NCI-H187 (cell line): ENCODE data around the gene ADAM8.
"Not testable (repeated sequence)": the region's sequence is repeated elsewhere in the genome, so short reads cannot be mapped to it uniquely, and the experiment has no call there.

ENCODE experiments used
- DNase-seq, 2 experiments: peaks; one replicate each; lab custom pipeline; 2025; lab: John Stamatoyannopoulos, UW

ADAM8 gene

GRCh38 chr10:133267829-133268228 is 8.8 kb downstream of the ADAM8 start:
- DNase-seq = no peak

DNA sequence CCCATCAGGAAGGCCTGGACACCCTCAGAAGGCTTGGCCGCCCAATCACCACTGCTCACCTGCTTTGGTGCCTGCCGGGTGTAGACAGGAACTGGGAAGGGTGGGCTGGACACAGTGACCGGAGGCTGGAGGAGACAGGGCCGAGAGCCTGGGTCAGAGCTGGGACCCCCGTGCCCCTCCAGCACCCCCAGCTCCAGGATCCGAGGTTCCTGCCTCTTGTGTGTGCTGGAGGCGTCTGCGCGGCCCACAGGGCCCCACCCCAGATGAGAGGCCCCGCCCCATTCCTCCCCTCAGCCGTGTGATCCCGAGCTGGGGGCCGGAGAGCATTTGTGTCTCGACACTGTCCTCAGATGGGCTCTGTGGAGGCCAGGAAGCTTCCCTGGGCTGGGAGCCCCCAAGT is 9.4 kb downstream of the ADAM8 start:
- DNase-seq = no peak

DNA sequence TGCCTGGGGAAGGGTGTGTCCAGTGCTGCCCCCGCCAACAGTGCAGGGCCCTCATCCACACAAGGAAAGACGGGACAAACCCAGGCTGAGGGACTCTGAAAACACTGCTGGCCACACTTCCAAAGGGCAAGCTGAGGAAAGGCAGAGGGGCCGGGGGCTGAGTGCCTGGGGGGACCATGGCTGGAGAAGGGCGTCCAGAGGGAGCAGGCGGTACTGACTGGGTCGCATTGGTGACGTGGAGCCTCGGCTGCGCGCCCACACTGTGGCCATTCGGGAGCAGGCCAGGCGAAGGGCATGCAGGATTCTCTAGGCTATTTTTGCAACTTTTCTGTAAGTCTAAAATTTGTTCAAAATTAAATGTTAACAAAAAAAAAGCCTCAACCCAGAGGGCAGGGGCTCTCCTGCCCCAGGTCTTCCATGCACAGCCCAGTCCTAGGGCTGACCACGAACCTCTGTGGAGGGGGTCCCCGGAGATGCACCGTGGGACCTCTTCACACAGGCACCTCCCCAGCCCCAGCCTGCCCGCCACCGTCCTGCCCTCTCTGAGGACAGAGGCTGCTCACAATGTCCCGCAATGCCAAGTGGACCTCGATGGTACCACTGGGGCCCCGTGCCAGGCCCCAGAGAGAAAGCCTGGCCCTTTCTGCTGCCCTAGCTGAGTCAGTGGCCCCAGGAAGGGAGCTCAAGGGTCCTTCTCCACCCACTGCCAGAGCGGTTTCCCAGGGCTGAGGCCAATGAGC is 10.4 kb downstream of the ADAM8 start:
- no peak for DNase-seq

DNA sequence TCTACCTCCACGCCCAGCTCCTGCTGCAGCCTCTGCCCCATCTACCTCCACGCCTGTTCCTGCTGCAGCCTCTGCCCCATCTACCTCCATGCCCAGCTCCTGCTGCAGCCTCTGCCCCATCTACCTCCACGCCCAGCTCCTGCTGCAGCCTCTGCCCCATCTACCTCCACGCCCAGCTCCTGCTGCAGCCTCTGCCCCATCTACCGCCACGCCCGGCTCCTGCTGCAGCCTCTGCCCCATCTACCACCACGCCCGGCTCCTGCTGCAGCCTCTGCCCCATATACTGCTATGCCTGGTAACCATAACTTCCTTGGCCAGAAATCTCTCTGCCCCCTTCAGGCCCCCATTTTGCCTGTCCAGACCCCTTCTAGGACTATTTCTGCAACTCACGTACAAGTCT is 11.6 kb downstream of the ADAM8 start:
- not testable (repeated sequence) for DNase-seq

GRCh38 chr10:133264461-133264860 is 12.2 kb downstream of the ADAM8 start:
- no peak for DNase-seq

GRCh38 chr10:133263674-133264073 is 13.0 kb downstream of the ADAM8 start:
- DNase-seq = no peak

GRCh38 chr10:133262696-133263095 is 14.0 kb downstream of the ADAM8 start:
- peak in 1 of 2 experiments; percentile 65 for DNase-seq

- peak; percentile 14 to 46 for DNase-seq
These were observed 14.8 kb downstream of the ADAM8 start for GRCh38 chr10:133261726-133262325.

DNA sequence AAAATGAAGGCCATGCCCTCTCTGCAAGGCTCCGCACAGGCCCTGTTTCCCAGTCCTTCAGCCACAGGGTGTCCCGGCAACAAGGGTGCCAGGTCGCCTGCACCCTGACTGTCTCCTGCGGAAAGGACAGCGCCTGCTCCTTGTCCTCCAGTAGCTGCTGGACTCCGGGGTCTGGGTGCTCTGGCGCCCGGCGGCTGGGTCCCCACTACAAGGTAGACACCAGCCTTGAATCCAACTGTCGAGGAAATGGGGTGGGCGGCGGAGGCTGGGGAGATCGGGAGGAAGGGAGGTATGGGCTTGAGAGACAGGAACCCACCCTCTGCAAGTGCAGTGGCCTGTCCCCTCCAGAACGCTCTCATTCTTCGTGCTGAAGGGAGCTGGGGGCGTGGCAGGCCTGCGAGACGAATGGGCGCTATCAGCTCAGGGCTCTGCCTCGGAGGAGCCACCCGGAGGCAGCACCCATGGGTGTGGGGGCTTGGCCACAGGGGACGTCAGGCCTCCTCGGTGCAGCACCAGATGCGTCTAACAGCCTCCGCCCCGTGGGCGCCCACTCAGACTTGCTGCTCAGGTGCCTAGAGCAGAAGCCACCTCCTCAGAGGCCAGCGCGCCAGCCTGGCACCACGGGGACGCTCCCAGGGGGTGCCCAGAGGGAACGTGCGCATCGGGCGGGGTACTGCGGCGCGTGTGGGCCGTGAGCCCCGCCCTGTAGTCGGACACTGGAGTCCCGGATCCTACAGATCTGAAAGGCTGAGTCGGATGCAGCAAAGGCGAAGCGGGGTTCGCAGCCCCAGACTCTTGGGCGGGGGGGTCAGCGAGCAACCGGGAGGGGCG is 15.6 kb downstream of the ADAM8 start:
- DNase-seq = no peak

- DNase-seq = no peak
These were observed 17.1 kb downstream of the ADAM8 start for GRCh38 chr10:133259602-133259989.

DNA sequence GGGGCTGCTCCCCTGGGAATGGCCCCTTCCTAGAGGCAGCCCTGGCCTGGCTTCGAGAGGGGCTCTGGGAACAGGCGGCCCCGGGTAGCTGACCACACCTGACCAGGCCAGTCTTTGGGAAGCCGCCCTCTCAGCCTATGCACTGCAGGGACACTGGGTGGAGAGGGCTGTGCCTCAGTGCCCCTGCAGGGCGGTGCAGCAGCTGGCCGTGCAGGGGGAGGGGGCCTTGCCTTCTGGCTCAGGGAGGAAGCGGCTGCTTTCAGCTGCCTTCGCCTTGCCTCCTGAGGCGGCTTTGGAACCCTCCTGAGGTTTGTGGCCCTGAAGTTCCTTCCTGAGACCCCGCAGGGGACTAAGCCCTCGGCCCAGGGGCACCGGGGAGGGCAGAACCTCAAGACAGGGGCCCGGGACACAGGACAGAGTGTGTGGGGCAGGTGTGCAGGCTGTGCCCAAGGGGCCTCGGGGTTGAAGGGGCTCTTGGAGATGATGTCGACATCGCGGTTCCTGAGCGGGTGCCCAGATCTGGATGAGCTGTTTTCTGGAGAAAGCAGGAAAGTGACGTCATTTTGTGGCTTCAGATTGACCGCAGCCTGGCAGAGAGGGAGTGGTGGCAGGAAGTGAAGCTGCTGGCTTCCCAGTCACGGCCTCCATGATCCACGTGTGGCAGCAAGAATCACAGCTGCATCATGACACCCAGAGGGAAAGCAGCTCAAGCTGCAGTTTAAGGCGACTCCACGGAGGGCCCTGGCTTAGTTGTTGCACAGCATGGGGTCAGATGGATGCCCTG is 17.7 kb downstream of the ADAM8 start:
- DNase-seq = no peak

DNA sequence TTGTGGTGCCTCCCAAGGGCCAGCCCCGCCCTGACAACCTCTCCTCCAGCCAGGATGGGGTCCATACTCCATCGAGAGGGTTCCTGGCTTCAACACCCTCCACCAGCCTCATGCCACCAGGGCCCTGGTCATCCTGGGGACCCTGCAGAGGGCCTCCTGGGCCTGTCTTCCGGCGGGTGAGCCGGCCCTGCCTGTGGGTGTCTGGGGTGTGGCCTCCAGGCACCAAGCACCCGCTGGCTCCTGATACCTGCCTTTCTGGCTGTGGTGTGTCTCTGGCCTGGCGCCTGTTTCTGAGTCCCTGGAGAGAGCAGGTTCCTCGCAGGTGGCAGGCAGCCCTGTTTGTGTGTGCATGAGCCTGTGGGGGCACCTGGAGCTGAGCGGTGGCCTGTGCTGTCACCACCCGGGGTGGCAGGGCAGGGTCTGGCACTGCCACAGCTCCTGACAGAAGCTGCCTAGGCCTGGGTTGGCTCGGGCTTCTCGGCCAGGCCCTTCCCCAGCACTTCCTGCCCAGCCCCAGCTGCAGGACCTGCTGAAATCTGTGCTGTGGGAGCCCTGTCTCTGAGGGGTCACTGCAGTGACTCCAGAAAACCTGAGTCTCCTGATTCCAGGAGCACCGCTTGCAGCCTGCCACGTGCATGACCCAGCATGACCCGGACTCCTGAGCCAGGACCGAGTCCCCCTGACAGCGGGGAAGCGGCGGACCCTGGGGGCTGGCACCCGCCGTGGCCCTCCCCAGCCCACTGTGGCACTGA is 18.4 kb downstream of the ADAM8 start:
- no peak for DNase-seq

DNA sequence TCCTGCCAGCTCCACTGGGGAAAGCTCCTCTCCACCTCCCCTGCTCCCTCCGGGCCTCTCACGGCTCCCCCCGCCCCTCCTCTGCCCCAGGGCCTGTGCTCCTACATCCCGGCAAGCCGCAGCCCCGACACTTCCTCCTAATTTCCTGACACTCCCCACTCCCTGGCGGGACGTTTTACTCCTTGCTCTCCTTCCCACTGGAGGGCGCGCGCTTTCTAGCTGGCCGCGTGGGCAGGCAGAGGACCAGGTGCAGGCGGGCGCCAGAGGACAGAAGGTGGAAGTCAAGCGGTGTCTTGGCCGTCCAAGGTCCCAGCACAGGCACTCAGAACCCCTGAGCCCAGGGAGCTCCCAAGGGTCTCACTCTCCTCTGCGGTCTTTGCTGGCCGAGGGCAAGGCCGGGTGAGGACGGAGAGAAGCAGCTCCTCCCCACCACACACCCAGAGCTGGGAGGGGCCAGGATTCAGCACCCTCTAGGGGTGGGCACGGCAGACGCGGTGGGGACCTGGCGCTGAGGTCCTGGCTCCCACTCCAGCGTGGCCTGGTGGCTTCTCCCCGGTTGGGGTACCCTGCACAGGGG is 19.1 kb downstream of the ADAM8 start:
- DNase-seq = no peak

DNA sequence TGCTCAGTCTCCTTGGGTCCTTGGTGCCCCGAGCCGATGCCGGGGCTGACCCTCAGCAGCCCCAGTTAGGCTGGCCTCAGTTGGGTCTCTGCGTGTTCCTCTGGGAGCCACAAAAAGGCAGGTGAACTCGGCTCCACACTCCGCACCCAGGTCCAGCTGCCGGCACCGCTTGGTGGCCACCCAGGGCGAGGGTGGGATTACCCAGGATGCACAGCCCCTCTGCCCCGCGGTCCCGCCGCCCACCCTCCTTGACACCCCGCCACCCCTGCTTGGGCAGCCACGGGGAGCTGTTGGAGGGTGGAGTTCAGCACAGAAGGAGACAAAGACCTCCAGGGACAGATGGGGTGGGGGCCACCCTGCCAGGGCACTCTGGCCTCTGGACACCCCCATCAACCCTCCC is 21.3 kb downstream of the ADAM8 start:
- no peak for DNase-seq

- no peak for DNase-seq
These were observed 22.1 kb downstream of the ADAM8 start for GRCh38 chr10:133254421-133255120.

GRCh38 chr10:133253361-133253955 is 23.2 kb downstream of the ADAM8 start:
- no peak for DNase-seq

DNA sequence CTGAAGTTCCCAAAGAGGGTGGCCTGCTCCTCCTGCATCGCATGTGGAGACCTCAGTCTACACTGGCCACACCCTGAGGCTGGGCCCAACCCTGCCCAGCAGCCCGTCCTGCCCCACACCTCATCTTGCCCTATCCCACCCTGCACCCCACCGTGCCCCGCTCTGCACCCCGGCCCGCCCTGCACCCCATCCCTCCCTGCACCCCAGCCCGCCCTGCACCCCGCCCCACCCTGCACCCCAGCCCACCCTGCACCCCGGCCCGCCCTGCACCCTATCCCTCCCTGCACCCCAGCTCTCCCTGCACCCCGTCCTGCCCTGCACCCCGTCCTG is 24.5 kb downstream of the ADAM8 start:
- DNase-seq = no peak

- no peak for DNase-seq
These were observed 25.1 kb downstream of the ADAM8 start for GRCh38 chr10:133251388-133252222.
